Occipital lobe (tissue), 2 donors: Measurements from ENCODE around the gene GBA3. TPM values are rescaled to one million over a fixed set of nuclear protein-coding genes. Genes with fewer than 3 reads are reported as not detected.

Source experiments
- DNase-seq: peaks from one replicate; lab custom pipeline; 2025; lab: John Stamatoyannopoulos, UW
- total RNA-seq: library from RNA; depleted of rRNA; stranded (reverse); fragments of >200 nt; gene quantifications from one replicate; pipeline ENCODE4 v1.2.3, GENCODE V29; 2014

GBA3 gene
- total RNA-seq = 0.16 TPM

GRCh38 chr4:22692736-22693135 lies at the start of gene GBA3:
Gene GBA3, plus strand, starts transcription at chr4:22692937.
- DNase-seq = no peak

- no peak for DNase-seq
Measured at GRCh38 chr4:22643952-22644351, 48.8 kb upstream of the GBA3 start.

- no peak for DNase-seq
Measured at GRCh38 chr4:22645481-22646182, 47.1 kb upstream of the GBA3 start.

- DNase-seq = no peak
Measured at GRCh38 chr4:22648996-22649395, 43.7 kb upstream of the GBA3 start.

GRCh38 chr4:22650771-22651170 lies 42.0 kb upstream of the GBA3 start:
- DNase-seq = no peak

GRCh38 chr4:22653752-22654151 lies 39.0 kb upstream of the GBA3 start:
- no peak for DNase-seq

GRCh38 chr4:22661443-22661842 lies 31.3 kb upstream of the GBA3 start:
- no peak for DNase-seq

- DNase-seq = no peak
Measured at GRCh38 chr4:22667332-22667940, 25.3 kb upstream of the GBA3 start.

GRCh38 chr4:22668301-22668700 lies 24.4 kb upstream of the GBA3 start:
- DNase-seq = no peak

- no peak for DNase-seq
Measured at GRCh38 chr4:22668702-22669101, 24.0 kb upstream of the GBA3 start.

- no peak for DNase-seq
Measured at GRCh38 chr4:22670956-22671355, 21.8 kb upstream of the GBA3 start.

- no peak for DNase-seq
Measured at GRCh38 chr4:22672519-22672918, 20.2 kb upstream of the GBA3 start.

- no peak for DNase-seq
Measured at GRCh38 chr4:22672944-22673343, 19.8 kb upstream of the GBA3 start.

- DNase-seq = no peak
Measured at GRCh38 chr4:22674700-22675099, 18.0 kb upstream of the GBA3 start.

- DNase-seq = no peak
Measured at GRCh38 chr4:22676063-22676462, 16.7 kb upstream of the GBA3 start.

- DNase-seq = no peak
Measured at GRCh38 chr4:22677780-22678179, 15.0 kb upstream of the GBA3 start.

GRCh38 chr4:22678940-22679854 lies 13.5 kb upstream of the GBA3 start:
- no peak for DNase-seq

- DNase-seq = no peak
Measured at GRCh38 chr4:22680065-22680642, 12.6 kb upstream of the GBA3 start.

- no peak for DNase-seq
Measured at GRCh38 chr4:22683726-22684125, 9.0 kb upstream of the GBA3 start.

GRCh38 chr4:22686141-22686540 lies 6.6 kb upstream of the GBA3 start:
- DNase-seq = no peak

- no peak for DNase-seq
Measured at GRCh38 chr4:22688236-22688635, 4.5 kb upstream of the GBA3 start.

GRCh38 chr4:22689428-22689827 lies 3.3 kb upstream of the GBA3 start:
- no peak for DNase-seq
